Sigmoid colon (tissue), 4 donors: ENCODE results near the gene CNOT1.

Source experiments
- CTCF ChIP-seq, 4 experiments: fragments of 450-650 bp in 3 of 4; fragments of 200-600 bp in 1 of 4; IDR thresholded peaks; one replicate each; pipeline ENCODE4 v1.5.1; 2016 to 2019; ENCODE audit warnings: antibody characterized with exemption in 4 of 4, mild to moderate bottlenecking in 3 of 4, moderate library complexity in 2 of 4
- POLR2A ChIP-seq, 2 donors: fragments of 450-650 bp; IDR thresholded peaks; one replicate each; pipeline ENCODE4 v1.6.1; 2016; ENCODE audit warnings: antibody characterized with exemption in 2 of 2, mild to moderate bottlenecking in 2 of 2, moderate library complexity in 2 of 2
- POLR2AphosphoS5 ChIP-seq, 4 donors: sonication (generic); formaldehyde crosslinking; IDR thresholded peaks; one replicate each; pipeline ENCODE4 v1.6.1; 2017; ENCODE audit warnings: antibody characterized with exemption in 4 of 4

GRCh38 chr16:58586340-58587030 lies 43.1 kb downstream of the CNOT1 start:
- TF ChIP-seq CTCF (IDR thresholded peaks at IDR 0.05) (no peak), POLR2A (IDR thresholded peaks at IDR 0.05) (no peak), POLR2AphosphoS5 (IDR thresholded peaks at IDR 0.05) (no peak)
